ENCODE measurements around the gene SGCD.

DNA sequence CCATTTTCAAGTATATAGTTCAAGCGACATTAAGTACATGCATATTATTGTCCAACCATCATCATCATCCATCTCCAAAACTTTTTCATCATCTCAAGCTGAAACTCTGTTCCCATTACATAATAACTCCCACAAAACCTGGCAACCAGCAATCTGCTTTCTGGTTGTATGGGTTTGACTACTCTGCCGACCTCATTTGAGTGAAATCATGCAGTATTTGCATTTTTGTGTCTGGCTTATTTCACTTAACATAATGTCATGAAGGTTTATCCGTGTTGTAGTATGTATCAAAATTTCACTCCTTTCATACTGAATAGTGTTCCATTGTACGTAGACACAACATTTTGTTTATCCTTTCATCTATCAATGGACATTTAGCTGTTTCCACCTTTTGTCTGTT, 74.8 kb downstream of the SGCD start:
- TF ChIP-seq POLR2AphosphoS5 (IDR thresholded peaks at IDR 0.05) (no peak), CTCF (IDR thresholded peaks at IDR 0.05) (no peak)
